Trophoblast cell (in vitro differentiated cells and primary cell): ENCODE results near the gene IFT80.

Source experiments
- DNase-seq, 2 donors: peaks; one replicate each; pipeline ENCODE4 v3.0.0-alpha.2; 2016
- H2AFZ ChIP-seq: 2 replicates; pipeline ENCODE4 v1.6.1; 2013; ENCODE audit warnings: low read length, moderate library complexity, mild to moderate bottlenecking; ENCODE audit not compliant: insufficient read depth, poor library complexity
- H2AK5ac ChIP-seq: 2 replicates; pipeline ENCODE4 v1.6.1; 2013; ENCODE audit warnings: mild to moderate bottlenecking, low read length
- H2BK120ac ChIP-seq: 2 replicates; pipeline ENCODE4 v1.6.1; 2013; ENCODE audit warnings: low read length, mild to moderate bottlenecking, moderate library complexity; ENCODE audit not compliant: insufficient read depth, poor library complexity
- H2BK12ac ChIP-seq: 2 replicates; pipeline ENCODE4 v1.6.1; 2013; ENCODE audit warnings: mild to moderate bottlenecking, low read length, moderate library complexity
- H2BK5ac ChIP-seq: 2 replicates; pipeline ENCODE4 v1.6.1; 2013; ENCODE audit warnings: low read length, low read depth, moderate library complexity, mild to moderate bottlenecking; ENCODE audit not compliant: poor library complexity
- H3K14ac ChIP-seq: 2 replicates; pipeline ENCODE4 v1.6.1; 2013; ENCODE audit warnings: mild to moderate bottlenecking, low read length
- H3K18ac ChIP-seq: 2 replicates; pipeline ENCODE4 v1.6.1; 2013; ENCODE audit warnings: mild to moderate bottlenecking, low read length
- H3K23ac ChIP-seq: 2 replicates; pipeline ENCODE4 v1.6.1; 2013; ENCODE audit warnings: low read length
- H3K27ac ChIP-seq: 2 replicates; pipeline ENCODE4 v1.5.1; 2013; ENCODE audit warnings: low read depth, mild to moderate bottlenecking, inconsistent platforms, low read length, moderate library complexity
- H3K27me3 ChIP-seq: 2 replicates; pipeline ENCODE4 v1.6.1; 2013; ENCODE audit warnings: inconsistent platforms, mild to moderate bottlenecking, low read length, moderate library complexity; ENCODE audit not compliant: insufficient read depth
- H3K36me3 ChIP-seq, 2 experiments: 1 replicate in 1 of 2; 2 replicates in 1 of 2; pipeline ENCODE4 v1.6.1; 2013; ENCODE audit warnings: low read length in 2 of 2, mild to moderate bottlenecking in 2 of 2, moderate library complexity in 1 of 2; ENCODE audit not compliant: insufficient read depth in 2 of 2, control insufficient read depth in 1 of 2
- H3K4ac ChIP-seq: 2 replicates; pipeline ENCODE4 v1.6.1; 2013; ENCODE audit warnings: low read depth, mild to moderate bottlenecking, low read length, moderate library complexity
- H3K4me1 ChIP-seq, 2 experiments: 1 replicate in 1 of 2; 2 replicates in 1 of 2; pipeline ENCODE4 v1.6.1; 2013; ENCODE audit warnings: low read length in 2 of 2, mild to moderate bottlenecking in 2 of 2, moderate library complexity in 1 of 2; ENCODE audit not compliant: insufficient read depth in 2 of 2, control insufficient read depth in 1 of 2
- H3K4me2 ChIP-seq: 2 replicates; pipeline ENCODE4 v1.6.1; 2013; ENCODE audit warnings: inconsistent platforms, mild to moderate bottlenecking, low read length, moderate library complexity
- H3K4me3 ChIP-seq: 2 replicates; pipeline ENCODE4 v1.5.1; 2013; ENCODE audit warnings: mild to moderate bottlenecking, low read depth, low read length, inconsistent platforms
- H3K79me1 ChIP-seq: one replicate; pipeline ENCODE4 v1.6.1; 2013; ENCODE audit warnings: low read length
- H3K79me2 ChIP-seq: 2 replicates; pipeline ENCODE4 v1.6.1; 2013; ENCODE audit warnings: low read length, mild to moderate bottlenecking; ENCODE audit not compliant: control insufficient read depth, insufficient read depth, poor library complexity
- H3K9ac ChIP-seq: 2 replicates; pipeline ENCODE4 v1.6.1; 2013; ENCODE audit warnings: mild to moderate bottlenecking, low read length
- H3K9me3 ChIP-seq: 2 replicates; pipeline ENCODE4 v1.6.1; 2013; ENCODE audit warnings: low read depth, mild to moderate bottlenecking, control low read depth, inconsistent platforms, low read length; ENCODE audit not compliant: insufficient read depth
- H4K12ac ChIP-seq: 2 replicates; pipeline ENCODE4 v1.6.1; 2013; ENCODE audit warnings: low read depth, mild to moderate bottlenecking, low read length, moderate library complexity
- H4K8ac ChIP-seq: 2 replicates; pipeline ENCODE4 v1.6.1; 2013; ENCODE audit warnings: low read depth, mild to moderate bottlenecking, low read length, moderate library complexity
- H4K91ac ChIP-seq: one replicate; pipeline ENCODE4 v1.6.1; 2013; ENCODE audit warnings: low read depth, mild to moderate bottlenecking, low read length, moderate library complexity
- WGBS: extraction: QIAGEN DNeasy Blood & Tissue Kit; methylation state at CpG from one replicate; pipeline ENCODE4 v1.1.7; 2013; ENCODE audit warnings: missing lambda C conversion rate; ENCODE audit not compliant: insufficient read length, insufficient coverage; ENCODE audit errors: extremely low coverage; 5-methylcytosine and 5-hydroxymethylcytosine counted together

The IFT80 gene

GRCh38 chr3:160221019-160221418 lies 178.0 kb downstream of the IFT80 start:
- H2AFZ ChIP-seq, result no peak overlapping the region
- H2BK5ac ChIP-seq, result no peak overlapping the region
- H3K79me2 ChIP-seq, result no peaks in the 10 kb centered on the region
- no peaks in the 10 kb centered on the region for H3K9me3 ChIP-seq
- no CpG with 5 or more reads among the region's 2 CpGs for WGBS
- H2BK120ac ChIP-seq, result no peak overlapping the region
- H3K9ac ChIP-seq, result no peak overlapping the region
- no peak overlapping the region for H3K4me3 ChIP-seq
- no peak overlapping the region for H2BK12ac ChIP-seq
- H4K12ac ChIP-seq, result no peak overlapping the region
- DNase-seq, result no peak
- H3K23ac ChIP-seq, result no peak overlapping the region
- no peak overlapping the region for H2AK5ac ChIP-seq
- no peak overlapping the region for H3K18ac ChIP-seq
- no peak overlapping the region for H3K4me2 ChIP-seq
- no peak overlapping the region for H3K14ac ChIP-seq
- H3K4ac ChIP-seq, result no peak overlapping the region
- H3K36me3 ChIP-seq, result no peaks in the 10 kb centered on the region
- H3K27ac ChIP-seq, result no peak overlapping the region
- no peak overlapping the region for H4K8ac ChIP-seq
- no peaks in the 10 kb centered on the region for H3K79me1 ChIP-seq
- peaks cover 23% of the 10 kb centered on the region for H3K27me3 ChIP-seq
- no peak overlapping the region for H4K91ac ChIP-seq
- peaks cover 4 to 10% of the 10 kb centered on the region in 2 experiments for H3K4me1 ChIP-seq

GRCh38 chr3:160220038-160220437 lies 179.0 kb downstream of the IFT80 start:
- Histone ChIP-seq H3K79me1 (no peaks in the 10 kb centered on the region), H3K79me2 (no peaks in the 10 kb centered on the region), H2BK5ac (no peak overlapping the region), H3K9ac (no peak overlapping the region), H3K36me3 (no peaks in the 10 kb centered on the region), H3K14ac (no peak overlapping the region), H2BK120ac (no peak overlapping the region), H3K4me2 (no peak overlapping the region), H4K12ac (no peak overlapping the region), H2AFZ (no peak overlapping the region), H3K4me3 (no peak overlapping the region), H2BK12ac (no peak overlapping the region), H3K4ac (no peak overlapping the region), H4K8ac (no peak overlapping the region), H3K27ac (no peak overlapping the region), H2AK5ac (no peak overlapping the region), H3K27me3 (peaks cover 13% of the 10 kb centered on the region), H3K4me1 (peaks cover 2 to 3% of the 10 kb centered on the region in 2 experiments), H3K18ac (no peak overlapping the region), H4K91ac (no peak overlapping the region), H3K9me3 (no peaks in the 10 kb centered on the region), H3K23ac (no peak overlapping the region)
- no peak for DNase-seq
- WGBS, result no CpG with 5 or more reads among the region's 2 CpGs

- H3K4me1 ChIP-seq, result peaks cover 0 to 3% of the 10 kb centered on the region in 2 experiments
- no peak overlapping the region for H3K14ac ChIP-seq
- H4K12ac ChIP-seq, result no peak overlapping the region
- no peak overlapping the region for H2BK120ac ChIP-seq
- H3K4ac ChIP-seq, result no peak overlapping the region
- no peak for DNase-seq
- H2AFZ ChIP-seq, result no peak overlapping the region
- H3K27me3 ChIP-seq, result no peaks in the 10 kb centered on the region
- no peak overlapping the region for H3K23ac ChIP-seq
- H3K9me3 ChIP-seq, result no peaks in the 10 kb centered on the region
- H2BK5ac ChIP-seq, result no peak overlapping the region
- H3K18ac ChIP-seq, result no peak overlapping the region
- WGBS, result no CpG with 5 or more reads among the region's 3 CpGs
- no peak overlapping the region for H2AK5ac ChIP-seq
- H3K9ac ChIP-seq, result no peak overlapping the region
- H3K4me2 ChIP-seq, result peak overlapping the region; percentile 5
- no peaks in the 10 kb centered on the region for H3K36me3 ChIP-seq
- no peak overlapping the region for H3K27ac ChIP-seq
- no peak overlapping the region for H2BK12ac ChIP-seq
- no peak overlapping the region for H4K8ac ChIP-seq
- no peak overlapping the region for H4K91ac ChIP-seq
- no peaks in the 10 kb centered on the region for H3K79me1 ChIP-seq
- H3K4me3 ChIP-seq, result no peak overlapping the region
- no peaks in the 10 kb centered on the region for H3K79me2 ChIP-seq
Observed at GRCh38 chr3:160218136-160218535, 180.9 kb downstream of the IFT80 start.

- H3K14ac ChIP-seq, result no peak overlapping the region
- H3K4me3 ChIP-seq, result no peak overlapping the region
- H2BK12ac ChIP-seq, result no peak overlapping the region
- peaks cover 0 to 3% of the 10 kb centered on the region in 2 experiments for H3K4me1 ChIP-seq
- H4K8ac ChIP-seq, result no peak overlapping the region
- H2AK5ac ChIP-seq, result no peak overlapping the region
- H3K36me3 ChIP-seq, result no peaks in the 10 kb centered on the region
- H3K4ac ChIP-seq, result no peak overlapping the region
- H2BK120ac ChIP-seq, result no peak overlapping the region
- no peak overlapping the region for H4K12ac ChIP-seq
- H3K27me3 ChIP-seq, result no peaks in the 10 kb centered on the region
- WGBS, result no CpG with 5 or more reads among the region's 4 CpGs
- H3K27ac ChIP-seq, result no peak overlapping the region
- no peaks in the 10 kb centered on the region for H3K79me1 ChIP-seq
- no peak overlapping the region for H3K9ac ChIP-seq
- no peak for DNase-seq
- H3K23ac ChIP-seq, result no peak overlapping the region
- H3K18ac ChIP-seq, result no peak overlapping the region
- H2AFZ ChIP-seq, result no peak overlapping the region
- no peaks in the 10 kb centered on the region for H3K9me3 ChIP-seq
- H2BK5ac ChIP-seq, result no peak overlapping the region
- no peaks in the 10 kb centered on the region for H3K79me2 ChIP-seq
- no peak overlapping the region for H4K91ac ChIP-seq
- peak overlapping the region; percentile 5 for H3K4me2 ChIP-seq
Observed at GRCh38 chr3:160217675-160218074, 181.3 kb downstream of the IFT80 start.
